ACHN (cell line): Measurements from ENCODE around the gene PTGFRN.
"Not testable (repeated sequence)": the region's sequence is repeated elsewhere in the genome, so short reads cannot be mapped to it uniquely, and the experiment has no call there.

ENCODE experiments used
- DNase-seq: peaks from one replicate; pipeline ENCODE4 v3.0.0-alpha.2; 2015
- in situ Hi-C: cut with HindIII; loops from 2 replicates; pipeline ENCODE4 v1.10.0; 2017; ENCODE audit warnings: low sequenced_read_pairs, low pct_ligation_motif_present, low pct_unique_long_range_greater_than_20kb

The PTGFRN gene

GRCh38 chr1:116933606-116934515 lies 24.1 kb downstream of the PTGFRN start:
- in situ Hi-C loops: no loop called here

GRCh38 chr1:116934586-116935207 lies 25.0 kb downstream of the PTGFRN start:
- peak; percentile 20 for DNase-seq
- in situ Hi-C loops: no loop called here

More at GRCh38 chr1:116933606-116934515, 24.1 kb downstream of the PTGFRN start:
- no peak for DNase-seq

GRCh38 chr1:116938216-116938615 lies 28.5 kb downstream of the PTGFRN start:
- in situ Hi-C loops: no loop called here
- no peak for DNase-seq

- in situ Hi-C loops, DNase-seq: not testable (repeated sequence)
Measured at GRCh38 chr1:116939780-116940543, 30.2 kb downstream of the PTGFRN start.

- DNase-seq: peak; percentile 4
- in situ Hi-C loops: no loop called here
Measured at GRCh38 chr1:116940814-116941599, 31.3 kb downstream of the PTGFRN start.

GRCh38 chr1:116941670-116942069 lies 32.0 kb downstream of the PTGFRN start:
- DNase-seq: no peak
- in situ Hi-C loops: no loop called here

- in situ Hi-C loops: no loop called here
- no peak for DNase-seq
Measured at GRCh38 chr1:116942344-116942743, 32.6 kb downstream of the PTGFRN start.

GRCh38 chr1:116943438-116943837 lies 33.7 kb downstream of the PTGFRN start:
- in situ Hi-C loops: no loop called here
- no peak for DNase-seq

GRCh38 chr1:116944613-116945012 lies 34.9 kb downstream of the PTGFRN start:
- in situ Hi-C loops: no loop called here
- DNase-seq: no peak

GRCh38 chr1:116945421-116945820 lies 35.7 kb downstream of the PTGFRN start:
- no peak for DNase-seq
- in situ Hi-C loops: no loop called here

GRCh38 chr1:116945996-116946395 lies 36.3 kb downstream of the PTGFRN start:
- DNase-seq: no peak
- in situ Hi-C loops: no loop called here

GRCh38 chr1:116947092-116947860 lies 37.6 kb downstream of the PTGFRN start:
- in situ Hi-C loops: no loop called here
- no peak for DNase-seq

GRCh38 chr1:116948046-116948445 lies 38.3 kb downstream of the PTGFRN start:
- DNase-seq: no peak
- in situ Hi-C loops: no loop called here

- no peak for DNase-seq
- in situ Hi-C loops: no loop called here
Measured at GRCh38 chr1:116948642-116949041, 38.9 kb downstream of the PTGFRN start.

- DNase-seq: no peak
- in situ Hi-C loops: no loop called here
Measured at GRCh38 chr1:116949213-116949985, 39.7 kb downstream of the PTGFRN start.

- DNase-seq: no peak
- in situ Hi-C loops: no loop called here
Measured at GRCh38 chr1:116950517-116951199, 40.9 kb downstream of the PTGFRN start.
